ENCODE results near the gene SPAG16.

DNA sequence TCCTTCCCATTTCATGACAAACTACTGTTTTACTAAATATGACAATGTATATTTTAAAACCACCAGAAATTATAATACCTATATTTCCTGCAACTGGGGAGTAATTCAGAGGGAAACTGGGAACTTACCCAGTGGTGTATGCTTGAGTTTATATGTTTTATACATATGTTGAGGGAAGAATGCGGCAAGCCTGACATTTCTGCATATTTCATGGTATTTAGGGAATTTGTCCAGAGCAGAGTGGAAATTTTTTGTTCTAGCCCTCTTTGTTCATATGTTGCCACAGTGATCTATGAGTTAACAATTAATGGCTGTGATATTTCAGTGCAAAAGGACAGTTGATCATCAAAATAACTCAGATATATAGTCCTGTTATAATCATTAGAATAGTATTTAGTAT, 895.8 kb downstream of the SPAG16 start:
- TF ChIP-seq KDM1A (CRISPR knock-in tag; IDR thresholded peaks at IDR 0.05) (no peak), NR2F2 (IDR thresholded peaks at IDR 0.05; ENCODE audit: borderline replicate concordance, low read depth) (no peak), ZSCAN29 (CRISPR knock-in tag; conservative IDR thresholded peaks at IDR 0.05) (no peak), SKIL (CRISPR knock-in tag; IDR thresholded peaks at IDR 0.05; ENCODE audit: borderline replicate concordance) (no peak), CREB1 (IDR thresholded peaks at IDR 0.05) (no peak), CREB1 (CRISPR knock-in tag; IDR thresholded peaks at IDR 0.05) (no peak), ZNF274 (CRISPR knock-in tag; IDR thresholded peaks at IDR 0.05) (no peak), EED (CRISPR knock-in tag; IDR thresholded peaks at IDR 0.05) (no peak), KDM4B (CRISPR knock-in tag; IDR thresholded peaks at IDR 0.05) (no peak), RERE (CRISPR knock-in tag; IDR thresholded peaks at IDR 0.05; ENCODE audit: low read depth) (no peak), SOX13 (IDR thresholded peaks at IDR 0.05) (no peak), SOX13 (CRISPR knock-in tag; conservative IDR thresholded peaks at IDR 0.05 in 1 of 2, IDR thresholded peaks at IDR 0.05 in 1 of 2) (no peak), POLR2A (IDR thresholded peaks at IDR 0.05; ENCODE audit: insufficient read depth in 1 of 2, low read depth in 2 of 2, low read length in 2 of 2) (no peak)
- TF ChIP-seq, protein P1, sequence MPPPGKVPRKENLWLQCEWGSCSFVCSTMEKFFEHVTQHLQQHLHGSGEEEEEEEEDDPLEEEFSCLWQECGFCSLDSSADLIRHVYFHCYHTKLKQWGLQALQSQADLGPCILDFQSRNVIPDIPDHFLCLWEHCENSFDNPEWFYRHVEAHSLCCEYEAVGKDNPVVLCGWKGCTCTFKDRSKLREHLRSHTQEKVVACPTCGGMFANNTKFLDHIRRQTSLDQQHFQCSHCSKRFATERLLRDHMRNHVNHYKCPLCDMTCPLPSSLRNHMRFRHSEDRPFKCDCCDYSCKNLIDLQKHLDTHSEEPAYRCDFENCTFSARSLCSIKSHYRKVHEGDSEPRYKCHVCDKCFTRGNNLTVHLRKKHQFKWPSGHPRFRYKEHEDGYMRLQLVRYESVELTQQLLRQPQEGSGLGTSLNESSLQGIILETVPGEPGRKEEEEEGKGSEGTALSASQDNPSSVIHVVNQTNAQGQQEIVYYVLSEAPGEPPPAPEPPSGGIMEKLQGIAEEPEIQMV (CRISPR knock-in tag; IDR thresholded peaks at IDR 0.05; ENCODE audit: low read depth): no peak
- TF ChIP-seq, protein P2, sequence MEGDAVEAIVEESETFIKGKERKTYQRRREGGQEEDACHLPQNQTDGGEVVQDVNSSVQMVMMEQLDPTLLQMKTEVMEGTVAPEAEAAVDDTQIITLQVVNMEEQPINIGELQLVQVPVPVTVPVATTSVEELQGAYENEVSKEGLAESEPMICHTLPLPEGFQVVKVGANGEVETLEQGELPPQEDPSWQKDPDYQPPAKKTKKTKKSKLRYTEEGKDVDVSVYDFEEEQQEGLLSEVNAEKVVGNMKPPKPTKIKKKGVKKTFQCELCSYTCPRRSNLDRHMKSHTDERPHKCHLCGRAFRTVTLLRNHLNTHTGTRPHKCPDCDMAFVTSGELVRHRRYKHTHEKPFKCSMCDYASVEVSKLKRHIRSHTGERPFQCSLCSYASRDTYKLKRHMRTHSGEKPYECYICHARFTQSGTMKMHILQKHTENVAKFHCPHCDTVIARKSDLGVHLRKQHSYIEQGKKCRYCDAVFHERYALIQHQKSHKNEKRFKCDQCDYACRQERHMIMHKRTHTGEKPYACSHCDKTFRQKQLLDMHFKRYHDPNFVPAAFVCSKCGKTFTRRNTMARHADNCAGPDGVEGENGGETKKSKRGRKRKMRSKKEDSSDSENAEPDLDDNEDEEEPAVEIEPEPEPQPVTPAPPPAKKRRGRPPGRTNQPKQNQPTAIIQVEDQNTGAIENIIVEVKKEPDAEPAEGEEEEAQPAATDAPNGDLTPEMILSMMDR (CRISPR knock-in tag; IDR thresholded peaks at IDR 0.05): no peak
